K562 (cell line): ENCODE results near the gene LRIT1. TPM values are rescaled to one million over a fixed set of nuclear protein-coding genes. Genes with fewer than 3 reads are reported as not detected.

Experiments
- BMI1 ChIP-seq: fragments of 150-350 bp; IDR thresholded peaks from 2 replicates; pipeline ENCODE4 v1.6.1; 2014; ENCODE audit warnings: low read length
- CHD2 ChIP-seq: IDR thresholded peaks from 2 replicates; pipeline ENCODE4 v1.6.1; 2011; ENCODE audit warnings: low read depth, low read length
- CREB3L1 ChIP-seq: fragments of 450-650 bp; IDR thresholded peaks from 2 replicates; pipeline ENCODE4 v1.6.1; 2014; ENCODE audit warnings: low read depth, mild to moderate bottlenecking, moderate library complexity, borderline replicate concordance
- NFE2L1 ChIP-seq: fragments of 450-650 bp; IDR thresholded peaks from 2 replicates; pipeline ENCODE4 v1.6.1; 2016; ENCODE audit warnings: missing genetic modification characterization, low read depth, mild to moderate bottlenecking, missing compliant biosample characterization, moderate library complexity, borderline replicate concordance
- PHF20 ChIP-seq: fragments of 450-650 bp; IDR thresholded peaks from 2 replicates; pipeline ENCODE4 v1.6.1; 2018; ENCODE audit not compliant: partially characterized antibody
- SMAD1 ChIP-seq: fragments of 150-350 bp; IDR thresholded peaks from 2 replicates; pipeline ENCODE4 v1.6.1; 2014; ENCODE audit warnings: low read length, low read depth; ENCODE audit not compliant: partially characterized antibody
- SMC3 ChIP-seq: conservative IDR thresholded peaks from 2 replicates; pipeline ENCODE4 v1.6.1; 2011; ENCODE audit warnings: low read depth, low read length, improper control_type of control experiment; ENCODE audit not compliant: insufficient read depth
- TAF9B ChIP-seq: fragments of 450-650 bp; IDR thresholded peaks from 2 replicates; pipeline ENCODE4 v1.6.1; 2018; ENCODE audit warnings: mild to moderate bottlenecking; ENCODE audit not compliant: partially characterized antibody
- TCF3 ChIP-seq: sonication (generic); formaldehyde crosslinking; IDR thresholded peaks from 2 replicates; pipeline ENCODE4 v1.4.0; 2020; ENCODE audit warnings: mild to moderate bottlenecking, missing genetic modification reagents
- ZNF12 ChIP-seq: sonication (generic); formaldehyde crosslinking; IDR thresholded peaks from 2 replicates; pipeline ENCODE4 v1.4.0; 2020; ENCODE audit warnings: mild to moderate bottlenecking, missing genetic modification reagents
- polyA plus RNA-seq, 8 experiments: library from polyadenylated mRNA; depleted of rRNA in 4 of 8; stranded (reverse) in 5 of 8; unstranded in 3 of 8; fragments of >200 nt; fragmentation: Nextera tagmentation in 2 of 8; fragmentation: Illumina TruSeq in 1 of 8; extraction: Ambion mirVana in 2 of 8; extraction: Trizol in 1 of 8; gene quantifications; 2 replicates each; pipeline versions ENCODE4 v1.2.1 to v1.2.3, GENCODE V29; 2011 to 2014; ENCODE audit warnings: inconsistent platforms in 1 of 8, missing spikeins in 1 of 8
- total RNA-seq, 7 experiments: library from RNA; depleted of rRNA in 6 of 7; stranded (reverse); fragments of >200 nt in 6 of 7; fragmentation: Illumina TruSeq in 2 of 7; extraction: Trizol in 2 of 7; gene quantifications; 2 replicates each; pipeline versions ENCODE4 v1.2.1 to v1.2.3, GENCODE V29; 2011 to 2021; ENCODE audit warnings: low replicate concordance in 1 of 7
- TF ChIP-seq, protein P1 (sequence below), 2 experiments: fragments of 450-650 bp; IDR thresholded peaks; 2 replicates each; pipeline ENCODE4 v1.6.1; 2016; ENCODE audit warnings: mild to moderate bottlenecking in 2 of 2, borderline replicate concordance in 1 of 2, low read depth in 1 of 2, moderate library complexity in 1 of 2
- TF ChIP-seq, protein P2 (sequence below): fragments of 450-650 bp; IDR thresholded peaks from 2 replicates; pipeline ENCODE4 v1.6.1; 2017; ENCODE audit warnings: antibody characterized with exemption, mild to moderate bottlenecking

Gene LRIT1
- total and polyA plus RNA-seq, 9 of the 15 experiments (the other 6 are each of a cell fraction or from before 2014, with no cell fraction given) = not detected

- TF ChIP-seq, protein P1, sequence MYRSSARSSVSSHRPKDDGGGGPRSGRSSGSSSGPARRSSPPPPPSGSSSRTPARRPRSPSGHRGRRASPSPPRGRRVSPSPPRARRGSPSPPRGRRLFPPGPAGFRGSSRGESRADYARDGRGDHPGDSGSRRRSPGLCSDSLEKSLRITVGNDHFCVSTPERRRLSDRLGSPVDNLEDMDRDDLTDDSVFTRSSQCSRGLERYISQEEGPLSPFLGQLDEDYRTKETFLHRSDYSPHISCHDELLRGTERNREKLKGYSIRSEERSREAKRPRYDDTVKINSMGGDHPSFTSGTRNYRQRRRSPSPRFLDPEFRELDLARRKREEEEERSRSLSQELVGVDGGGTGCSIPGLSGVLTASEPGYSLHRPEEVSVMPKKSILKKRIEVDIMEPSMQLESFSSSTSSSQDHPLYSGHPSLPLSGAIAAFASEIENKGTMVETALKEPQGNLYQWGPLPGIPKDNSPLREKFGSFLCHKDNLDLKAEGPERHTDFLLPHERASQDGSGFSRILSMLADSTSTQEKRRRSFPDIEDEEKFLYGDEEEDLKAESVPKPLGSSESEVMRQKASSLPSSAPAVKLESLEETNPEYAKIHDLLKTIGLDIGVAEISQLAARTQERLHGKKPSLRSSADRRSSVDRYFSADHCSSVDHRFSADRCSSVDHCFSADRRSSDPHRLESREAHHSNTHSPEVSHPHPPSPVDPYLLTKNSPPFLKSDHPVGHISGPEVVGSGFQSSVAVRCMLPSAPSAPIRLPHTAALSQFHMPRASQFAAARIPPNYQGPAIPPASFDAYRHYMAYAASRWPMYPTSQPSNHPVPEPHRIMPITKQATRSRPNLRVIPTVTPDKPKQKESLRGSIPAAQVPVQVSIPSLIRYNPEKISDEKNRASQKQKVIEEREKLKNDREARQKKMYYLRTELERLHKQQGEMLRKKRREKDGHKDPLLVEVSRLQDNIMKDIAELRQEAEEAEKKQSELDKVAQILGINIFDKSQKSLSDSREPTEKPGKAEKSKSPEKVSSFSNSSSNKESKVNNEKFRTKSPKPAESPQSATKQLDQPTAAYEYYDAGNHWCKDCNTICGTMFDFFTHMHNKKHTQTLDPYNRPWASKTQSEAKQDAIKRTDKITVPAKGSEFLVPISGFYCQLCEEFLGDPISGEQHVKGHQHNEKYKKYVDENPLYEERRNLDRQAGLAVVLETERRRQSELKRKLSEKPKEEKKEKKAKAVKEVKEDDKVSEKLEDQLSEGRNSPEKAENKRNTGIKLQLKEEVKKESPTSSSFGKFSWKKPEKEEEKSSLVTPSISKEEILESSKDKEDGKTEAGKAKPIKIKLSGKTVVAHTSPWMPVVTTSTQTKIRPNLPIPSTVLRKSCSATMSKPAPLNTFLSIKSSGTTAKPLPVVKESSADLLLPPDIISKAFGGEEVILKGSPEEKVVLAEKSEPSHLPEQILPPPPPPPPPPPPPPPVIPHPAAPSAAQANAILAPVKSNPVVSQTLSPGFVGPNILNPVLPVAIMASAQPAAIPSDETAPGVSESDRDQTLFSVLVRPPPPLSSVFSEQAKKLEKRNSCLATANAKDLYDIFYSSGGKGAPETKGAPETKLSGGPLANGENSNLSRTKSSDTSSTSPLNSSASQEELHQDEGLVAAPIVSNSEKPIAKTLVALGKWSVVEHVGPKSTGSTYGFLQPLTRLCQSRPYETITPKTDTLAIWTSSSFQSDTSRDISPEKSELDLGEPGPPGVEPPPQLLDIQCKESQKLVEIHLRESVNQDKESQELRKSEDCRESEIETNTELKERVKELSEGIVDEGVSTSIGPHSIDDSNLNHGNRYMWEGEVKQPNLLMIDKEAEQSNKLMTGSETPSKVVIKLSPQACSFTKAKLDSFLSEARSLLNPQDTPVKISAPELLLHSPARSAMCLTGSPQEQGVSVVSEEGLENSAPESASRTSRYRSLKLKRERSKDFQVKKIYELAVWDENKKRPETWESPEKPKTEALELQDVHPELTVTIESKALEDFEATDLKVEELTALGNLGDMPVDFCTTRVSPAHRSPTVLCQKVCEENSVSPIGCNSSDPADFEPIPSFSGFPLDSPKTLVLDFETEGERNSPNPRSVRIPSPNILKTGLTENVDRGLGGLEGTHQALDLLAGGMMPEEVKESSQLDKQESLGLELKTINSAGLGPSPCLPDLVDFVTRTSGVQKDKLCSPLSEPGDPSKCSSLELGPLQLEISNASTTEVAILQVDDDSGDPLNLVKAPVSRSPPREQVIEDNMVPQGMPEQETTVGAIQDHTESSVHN (IDR thresholded peaks at IDR 0.05; ENCODE audit: borderline replicate concordance in 1 of 2, low read depth in 1 of 2) = no peak
- TF ChIP-seq CHD2 (no peak), TAF9B (no peak), NFE2L1 (no peak), ZNF12 (CRISPR knock-in tag) (no peak), SMC3 (peak; percentile 41; the same call in 1 of the 2 replicates), CREB3L1 (peak; percentile 62; the same call in 1 of the 2 replicates), TCF3 (no peak), BMI1 (no peak), SMAD1 (no peak), PHF20 (no peak)
- TF ChIP-seq, protein P2, sequence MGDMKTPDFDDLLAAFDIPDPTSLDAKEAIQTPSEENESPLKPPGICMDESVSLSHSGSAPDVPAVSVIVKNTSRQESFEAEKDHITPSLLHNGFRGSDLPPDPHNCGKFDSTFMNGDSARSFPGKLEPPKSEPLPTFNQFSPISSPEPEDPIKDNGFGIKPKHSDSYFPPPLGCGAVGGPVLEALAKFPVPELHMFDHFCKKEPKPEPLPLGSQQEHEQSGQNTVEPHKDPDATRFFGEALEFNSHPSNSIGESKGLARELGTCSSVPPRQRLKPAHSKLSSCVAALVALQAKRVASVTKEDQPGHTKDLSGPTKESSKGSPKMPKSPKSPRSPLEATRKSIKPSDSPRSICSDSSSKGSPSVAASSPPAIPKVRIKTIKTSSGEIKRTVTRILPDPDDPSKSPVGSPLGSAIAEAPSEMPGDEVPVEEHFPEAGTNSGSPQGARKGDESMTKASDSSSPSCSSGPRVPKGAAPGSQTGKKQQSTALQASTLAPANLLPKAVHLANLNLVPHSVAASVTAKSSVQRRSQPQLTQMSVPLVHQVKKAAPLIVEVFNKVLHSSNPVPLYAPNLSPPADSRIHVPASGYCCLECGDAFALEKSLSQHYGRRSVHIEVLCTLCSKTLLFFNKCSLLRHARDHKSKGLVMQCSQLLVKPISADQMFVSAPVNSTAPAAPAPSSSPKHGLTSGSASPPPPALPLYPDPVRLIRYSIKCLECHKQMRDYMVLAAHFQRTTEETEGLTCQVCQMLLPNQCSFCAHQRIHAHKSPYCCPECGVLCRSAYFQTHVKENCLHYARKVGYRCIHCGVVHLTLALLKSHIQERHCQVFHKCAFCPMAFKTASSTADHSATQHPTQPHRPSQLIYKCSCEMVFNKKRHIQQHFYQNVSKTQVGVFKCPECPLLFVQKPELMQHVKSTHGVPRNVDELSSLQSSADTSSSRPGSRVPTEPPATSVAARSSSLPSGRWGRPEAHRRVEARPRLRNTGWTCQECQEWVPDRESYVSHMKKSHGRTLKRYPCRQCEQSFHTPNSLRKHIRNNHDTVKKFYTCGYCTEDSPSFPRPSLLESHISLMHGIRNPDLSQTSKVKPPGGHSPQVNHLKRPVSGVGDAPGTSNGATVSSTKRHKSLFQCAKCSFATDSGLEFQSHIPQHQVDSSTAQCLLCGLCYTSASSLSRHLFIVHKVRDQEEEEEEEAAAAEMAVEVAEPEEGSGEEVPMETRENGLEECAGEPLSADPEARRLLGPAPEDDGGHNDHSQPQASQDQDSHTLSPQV = 0 out of 2 replicates have a peak, but pooled peaks have one; percentile 57
Measured at GRCh38 chr10:84256510-84257342, 15.4 kb upstream of the LRIT1 start (continued).
